Transverse colon (tissue), 3 donors: ENCODE data around the gene PTPRR.

Source experiments
- POLR2A ChIP-seq: fragments of 450-650 bp; IDR thresholded peaks from one replicate; pipeline ENCODE4 v1.6.1; 2016; ENCODE audit warnings: antibody characterized with exemption, mild to moderate bottlenecking, moderate library complexity
- TF ChIP-seq, protein P1 (sequence below), 5 experiments: fragments of 200-600 bp in 3 of 5; fragments of 450-650 bp in 2 of 5; sonication (generic) in 3 of 5; IDR thresholded peaks; 1 replicate in 2 of 5; 2 replicates in 3 of 5; pipeline ENCODE4 v1.5.1; 2016 to 2017; ENCODE audit warnings: antibody characterized with exemption in 5 of 5, inconsistent platforms in 3 of 5, mild to moderate bottlenecking in 2 of 5, moderate library complexity in 1 of 5

DNA sequence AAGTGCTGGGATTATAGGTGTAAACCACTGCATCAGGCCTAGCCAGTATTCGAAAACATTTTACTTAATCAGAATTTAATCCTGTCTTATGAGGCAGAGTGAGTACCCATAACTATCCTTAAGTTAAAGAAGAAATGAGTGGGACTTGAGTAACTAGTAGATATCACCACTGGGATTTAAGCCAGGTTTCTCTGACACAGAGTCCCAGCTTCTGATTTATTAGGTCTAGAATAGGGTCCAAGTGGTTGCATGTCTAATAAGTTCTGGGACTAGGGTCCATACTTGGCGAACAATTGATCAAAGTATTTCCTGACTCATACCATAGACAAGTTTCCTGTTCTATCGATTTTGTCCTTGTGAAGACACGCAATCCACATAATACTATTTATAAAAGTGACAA lies 302.2 kb downstream of the PTPRR start:
- TF ChIP-seq, protein P1, sequence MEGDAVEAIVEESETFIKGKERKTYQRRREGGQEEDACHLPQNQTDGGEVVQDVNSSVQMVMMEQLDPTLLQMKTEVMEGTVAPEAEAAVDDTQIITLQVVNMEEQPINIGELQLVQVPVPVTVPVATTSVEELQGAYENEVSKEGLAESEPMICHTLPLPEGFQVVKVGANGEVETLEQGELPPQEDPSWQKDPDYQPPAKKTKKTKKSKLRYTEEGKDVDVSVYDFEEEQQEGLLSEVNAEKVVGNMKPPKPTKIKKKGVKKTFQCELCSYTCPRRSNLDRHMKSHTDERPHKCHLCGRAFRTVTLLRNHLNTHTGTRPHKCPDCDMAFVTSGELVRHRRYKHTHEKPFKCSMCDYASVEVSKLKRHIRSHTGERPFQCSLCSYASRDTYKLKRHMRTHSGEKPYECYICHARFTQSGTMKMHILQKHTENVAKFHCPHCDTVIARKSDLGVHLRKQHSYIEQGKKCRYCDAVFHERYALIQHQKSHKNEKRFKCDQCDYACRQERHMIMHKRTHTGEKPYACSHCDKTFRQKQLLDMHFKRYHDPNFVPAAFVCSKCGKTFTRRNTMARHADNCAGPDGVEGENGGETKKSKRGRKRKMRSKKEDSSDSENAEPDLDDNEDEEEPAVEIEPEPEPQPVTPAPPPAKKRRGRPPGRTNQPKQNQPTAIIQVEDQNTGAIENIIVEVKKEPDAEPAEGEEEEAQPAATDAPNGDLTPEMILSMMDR (IDR thresholded peaks at IDR 0.05) = no peak
- no peak for TF ChIP-seq POLR2A
